HG02588 (cell line): Measurements from ENCODE around the gene PPFIBP2.

Experiments used
- ATAC-seq: cut with Tn5 transposase; IDR thresholded peaks from one replicate; pipeline ENCODE4 v1.9.1; 2021; ENCODE audit warnings: mild to moderate bottlenecking, moderate library complexity; ENCODE audit not compliant: unreplicated experiment

PPFIBP2 gene

DNA sequence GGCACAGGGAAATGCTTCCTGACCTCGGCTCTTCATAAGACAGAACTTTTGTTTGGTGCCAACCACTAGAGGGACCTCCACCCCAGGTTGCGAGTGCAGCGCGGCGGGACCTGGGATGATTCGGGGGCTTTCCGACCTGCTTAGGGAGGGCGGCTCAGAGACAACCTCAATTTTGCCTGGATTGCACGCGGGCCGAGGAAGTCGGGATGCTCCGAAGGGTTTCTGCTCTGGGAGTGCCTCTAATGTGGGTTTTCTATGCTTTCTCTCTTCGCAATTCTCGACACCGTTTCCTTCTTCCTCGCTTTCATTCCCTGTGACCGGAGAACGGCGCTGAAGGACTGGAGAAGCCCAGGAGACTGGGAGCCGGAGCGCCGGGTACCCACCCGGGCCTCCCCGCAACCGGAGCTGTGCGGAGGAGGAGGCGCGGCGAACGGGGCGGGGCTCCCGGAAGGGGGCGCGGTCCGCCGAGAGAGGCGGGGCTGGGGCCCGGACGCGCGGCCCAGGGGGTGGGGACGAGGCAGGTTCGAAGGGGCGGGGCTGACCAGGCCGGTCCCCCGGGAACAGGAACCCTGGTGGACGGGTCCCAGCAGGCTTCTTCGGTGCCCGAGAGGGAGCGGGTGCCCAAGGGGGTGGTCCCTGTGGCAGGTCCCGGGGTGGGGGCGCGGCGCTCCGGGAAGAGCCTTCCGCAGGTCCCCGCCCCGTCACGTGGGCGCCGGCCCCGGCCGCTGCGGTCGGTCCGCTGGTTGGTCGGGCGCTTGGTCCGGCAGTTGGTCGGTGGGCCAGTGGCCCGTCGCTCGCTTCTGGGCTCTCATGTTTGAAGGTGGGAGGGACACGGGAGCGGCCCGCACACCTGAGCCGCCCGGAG, at the start of gene PPFIBP2:
PPFIBP2 (plus strand) TSS at position 766 of the 865 bp plus-strand sequence. CDS start 35,477 bp downstream, outside the sequence.
- peak; percentile 68 for ATAC-seq

DNA sequence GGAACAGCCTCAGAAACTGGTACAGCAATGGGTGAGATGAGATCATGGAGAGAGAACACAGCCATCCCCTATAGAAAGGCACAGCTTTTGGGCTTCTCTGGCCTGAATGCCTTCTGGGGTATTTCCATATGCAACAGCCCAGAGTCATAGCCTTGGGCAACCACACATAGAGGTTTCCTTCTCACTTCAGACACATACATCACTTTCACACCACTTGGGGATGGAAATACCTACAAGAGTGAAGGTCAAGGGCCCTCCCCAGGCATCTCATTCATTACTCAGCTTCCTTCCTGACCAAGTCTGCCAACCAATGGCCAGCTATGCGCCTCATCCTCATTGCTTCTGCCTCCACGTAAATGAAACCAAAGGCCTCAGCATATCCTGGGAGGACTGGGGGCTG, 46.1 kb upstream of the PPFIBP2 start:
- peak; percentile 95 for ATAC-seq

DNA sequence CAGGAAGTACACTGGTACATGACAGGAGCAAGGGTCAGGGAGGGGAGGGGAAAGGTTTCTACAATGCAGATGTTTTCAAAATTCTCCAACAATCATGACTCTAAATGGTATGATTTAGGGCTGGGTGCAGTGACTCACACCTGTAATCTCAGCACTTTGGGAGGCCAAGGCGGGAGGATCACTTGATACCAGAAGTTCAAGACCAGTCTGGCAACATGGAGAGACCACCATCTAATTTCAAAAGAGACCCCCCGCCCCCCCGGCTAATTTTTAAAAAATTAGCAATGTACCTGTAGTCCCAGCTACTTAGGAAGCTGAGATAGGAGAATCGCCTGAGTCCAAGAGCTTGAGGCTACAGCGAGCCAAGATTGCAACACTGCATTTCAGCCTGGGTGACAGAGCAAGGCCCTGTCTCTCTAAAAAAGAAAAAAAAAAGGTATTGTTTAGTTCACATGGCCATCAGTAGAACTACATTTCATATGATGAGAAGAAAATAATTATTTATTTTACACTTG, 44.4 kb upstream of the PPFIBP2 start:
- no peak for ATAC-seq

DNA sequence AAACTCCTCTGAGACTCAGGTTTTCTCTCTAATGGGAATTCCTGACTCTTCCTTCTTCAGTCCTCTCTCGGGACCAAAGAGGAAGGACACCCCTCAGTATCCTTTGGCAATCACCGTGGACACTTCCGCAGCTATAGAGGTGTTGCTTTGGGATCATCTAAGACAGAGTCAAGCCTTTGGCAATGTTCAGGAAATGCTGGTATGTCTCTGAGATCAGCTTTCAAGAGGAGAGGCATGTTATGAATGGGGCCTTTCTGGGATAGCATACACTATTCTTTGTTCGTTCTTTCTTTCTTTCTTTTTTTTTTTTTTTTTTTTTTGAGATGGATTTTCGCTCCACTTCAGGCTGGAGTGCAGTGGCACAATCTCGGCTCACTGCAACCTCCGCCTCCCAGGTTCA, 42.7 kb upstream of the PPFIBP2 start:
- ATAC-seq: no peak

- peak; percentile 95 for ATAC-seq
Measured at GRCh38 chr11:7473717-7474116, 40.1 kb upstream of the PPFIBP2 start.

DNA sequence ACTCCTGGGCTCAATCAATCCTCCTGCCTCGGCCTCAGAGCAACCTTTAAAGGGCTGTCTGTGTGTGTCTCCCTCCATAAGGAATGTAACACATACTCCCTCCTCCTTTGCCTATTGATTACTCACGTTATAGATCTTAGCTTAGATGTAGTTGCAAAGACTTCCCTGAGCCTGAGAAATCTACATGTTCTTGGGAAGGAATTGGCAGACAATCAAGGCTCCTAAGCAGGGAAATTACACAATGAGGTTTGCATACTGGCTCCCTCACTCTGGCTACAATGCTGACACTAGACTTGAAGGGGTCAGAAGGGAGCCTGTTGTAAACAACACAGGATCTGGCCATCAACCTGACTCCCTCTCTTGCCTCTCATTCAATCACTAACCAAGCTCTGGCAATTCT, 33.7 kb upstream of the PPFIBP2 start:
- no peak for ATAC-seq

DNA sequence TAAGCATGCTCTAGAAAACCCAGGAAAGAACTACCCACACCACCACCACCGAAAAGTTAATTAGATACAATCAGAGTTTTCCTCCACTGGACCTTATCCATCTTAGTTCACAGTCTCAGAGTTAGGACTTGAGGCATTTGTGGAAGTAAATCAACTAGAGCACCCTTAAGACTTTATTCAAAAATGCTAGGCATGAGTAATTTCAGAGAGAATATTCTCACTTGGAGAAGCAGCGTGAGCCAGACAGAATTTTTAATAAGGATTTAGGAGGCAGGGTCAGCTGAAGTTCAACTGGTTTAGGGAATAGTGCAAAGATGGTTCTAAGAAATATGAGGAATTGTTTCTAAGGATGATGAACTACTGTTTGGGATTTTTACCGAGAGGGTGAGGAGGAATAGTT, 29.7 kb upstream of the PPFIBP2 start:
- no peak for ATAC-seq

DNA sequence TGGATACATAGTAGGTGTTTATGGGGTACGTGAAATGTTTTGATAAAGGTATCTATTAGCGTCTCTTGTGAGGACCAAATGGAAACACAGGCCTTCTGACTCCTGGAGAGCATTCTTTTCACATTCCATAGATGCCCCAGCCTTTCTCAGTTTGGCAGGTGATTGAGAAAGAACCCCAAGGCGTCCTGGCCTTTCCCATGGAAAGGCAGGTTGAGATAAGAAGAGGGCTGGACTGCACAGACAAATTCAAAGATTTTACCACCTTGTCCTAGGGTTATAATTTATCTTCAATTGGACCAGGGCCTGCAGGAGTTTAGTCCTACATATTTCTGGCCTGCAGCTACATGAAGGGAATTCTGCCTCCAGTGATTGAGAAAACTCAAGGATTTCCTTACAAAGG, 29.2 kb upstream of the PPFIBP2 start:
- no peak for ATAC-seq

GRCh38 chr11:7485186-7486097, 28.4 kb upstream of the PPFIBP2 start, which contains the start of gene OLFML1:
OLFML1 (plus strand) TSS chr11:7485506; CDS start chr11:7485876, 370 bp downstream.
- ATAC-seq: no peak

DNA sequence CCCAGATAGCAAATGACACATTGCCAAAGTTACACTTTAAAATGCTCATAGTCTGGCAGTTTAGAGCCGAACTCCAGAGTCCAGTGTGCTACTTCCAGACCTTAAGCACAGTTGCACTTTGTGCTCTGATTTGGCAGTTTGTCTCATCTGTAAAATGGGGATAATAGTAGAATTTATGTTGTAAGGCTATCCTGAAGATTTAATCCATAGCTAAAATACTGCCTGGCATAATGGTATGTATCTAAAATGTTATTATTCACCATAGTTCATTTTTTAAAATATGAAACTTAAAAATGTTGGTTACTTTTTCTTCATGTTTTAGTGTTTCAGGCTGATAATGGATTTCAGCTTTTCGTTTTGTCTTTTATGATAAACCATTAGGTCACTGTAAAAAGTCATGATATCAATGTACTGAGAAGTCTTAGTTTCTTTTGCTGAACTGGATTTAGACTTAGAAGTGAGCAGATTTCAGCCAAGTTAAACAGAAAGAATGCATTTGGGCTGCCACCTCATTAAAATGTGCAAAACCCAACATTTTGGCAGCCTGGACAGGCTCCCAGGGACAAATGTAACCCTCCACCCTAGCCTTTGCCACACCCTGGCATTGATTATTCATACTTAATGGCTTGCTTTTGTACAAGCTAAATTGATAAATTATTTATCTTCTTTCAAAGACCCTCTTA, 27.6 kb upstream of the PPFIBP2 start:
- ATAC-seq: no peak

DNA sequence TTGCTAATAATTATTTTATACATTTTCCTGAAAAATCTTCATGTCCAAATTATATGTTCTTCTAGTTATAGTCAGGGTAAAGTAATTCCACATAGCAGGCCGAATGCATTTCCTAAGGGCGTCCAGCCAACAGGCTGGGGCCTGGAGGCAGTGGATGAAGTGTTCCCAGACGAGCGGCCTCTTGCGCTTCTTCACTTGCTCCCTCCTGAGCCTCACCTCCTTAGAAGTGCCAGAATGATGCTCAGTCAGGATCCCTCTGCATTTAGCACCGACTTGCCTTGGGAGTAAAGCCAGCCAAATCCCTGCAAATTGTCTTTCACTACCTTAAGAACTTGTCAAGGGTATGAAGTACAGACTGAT, 27.0 kb upstream of the PPFIBP2 start:
- ATAC-seq: no peak

DNA sequence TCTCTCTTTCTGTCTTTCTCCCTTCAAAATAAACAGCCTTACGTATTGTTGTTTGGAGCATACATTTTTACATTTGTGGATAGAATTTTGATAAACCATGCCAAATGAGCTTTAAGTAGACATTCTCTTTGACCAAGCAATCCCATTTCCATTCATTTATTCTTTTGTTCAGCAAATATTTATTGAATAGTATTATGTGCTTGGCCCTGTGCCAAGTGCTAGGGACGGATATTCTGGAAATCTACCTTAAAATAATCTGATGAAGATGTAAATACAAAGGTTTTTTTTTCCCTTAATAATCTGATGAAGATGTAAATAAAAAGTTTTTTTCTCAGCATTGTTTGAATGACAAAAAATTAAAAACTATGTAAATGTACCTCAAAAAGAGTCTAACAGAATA, 26.4 kb upstream of the PPFIBP2 start:
- ATAC-seq: no peak

- no peak for ATAC-seq
Measured at GRCh38 chr11:7488681-7489080, 25.1 kb upstream of the PPFIBP2 start.

GRCh38 chr11:7489376-7489775, 24.4 kb upstream of the PPFIBP2 start:
- ATAC-seq: no peak

- ATAC-seq: no peak
Measured at GRCh38 chr11:7490054-7490453, 23.7 kb upstream of the PPFIBP2 start.

DNA sequence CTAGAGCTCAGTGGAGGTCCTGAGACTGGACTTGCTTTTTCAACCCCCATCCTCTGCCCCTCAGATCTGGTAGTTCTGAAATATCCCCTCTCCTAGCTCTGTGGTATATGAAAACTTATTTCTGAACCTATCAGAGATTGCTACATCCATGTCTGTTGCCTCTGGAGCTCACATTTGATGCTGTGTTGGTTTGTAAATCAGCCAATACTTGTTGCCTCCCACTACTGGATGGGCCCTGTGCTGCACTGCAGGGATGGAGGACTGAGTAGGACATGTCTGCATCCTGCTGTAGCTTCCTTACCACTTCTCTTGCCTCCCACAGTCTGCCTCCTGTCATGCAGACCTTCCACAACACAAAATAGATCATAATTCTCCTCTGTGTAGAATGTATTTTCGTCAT, 23.3 kb upstream of the PPFIBP2 start:
- no peak for ATAC-seq

GRCh38 chr11:7492253-7492652, 21.5 kb upstream of the PPFIBP2 start:
- no peak for ATAC-seq

- no peak for ATAC-seq
Measured at GRCh38 chr11:7493670-7494069, 20.1 kb upstream of the PPFIBP2 start.

DNA sequence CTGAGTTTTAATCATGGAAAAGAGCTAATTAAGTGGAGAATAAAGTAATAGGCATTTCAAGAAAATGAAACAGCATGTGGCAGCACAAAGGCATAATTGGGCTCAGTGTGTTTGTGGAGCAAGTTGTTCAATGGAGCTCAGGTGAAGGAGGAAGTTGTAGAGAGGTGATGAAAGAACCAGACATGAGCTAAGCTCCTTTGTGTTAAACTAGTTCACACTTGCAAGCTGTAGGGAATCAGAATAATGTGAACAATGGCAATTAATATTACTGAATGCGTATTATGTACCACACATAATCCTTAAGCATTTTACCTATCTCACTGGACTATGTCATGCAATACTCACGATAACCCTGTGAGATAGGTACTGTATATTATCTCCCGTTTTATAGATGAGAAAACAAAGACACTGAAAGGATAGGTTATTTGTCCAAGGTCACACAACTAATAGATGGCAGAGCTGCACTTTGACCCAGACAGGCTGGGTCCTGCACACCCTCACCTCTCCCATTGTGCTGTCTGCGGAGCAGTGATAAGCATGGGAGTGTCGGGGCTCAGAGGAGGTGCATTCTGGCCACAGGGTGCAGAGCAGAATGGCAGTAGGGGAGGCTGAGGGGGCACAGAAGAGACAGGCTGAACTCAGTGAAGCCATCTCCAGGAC, 19.6 kb upstream of the PPFIBP2 start:
- ATAC-seq: no peak

DNA sequence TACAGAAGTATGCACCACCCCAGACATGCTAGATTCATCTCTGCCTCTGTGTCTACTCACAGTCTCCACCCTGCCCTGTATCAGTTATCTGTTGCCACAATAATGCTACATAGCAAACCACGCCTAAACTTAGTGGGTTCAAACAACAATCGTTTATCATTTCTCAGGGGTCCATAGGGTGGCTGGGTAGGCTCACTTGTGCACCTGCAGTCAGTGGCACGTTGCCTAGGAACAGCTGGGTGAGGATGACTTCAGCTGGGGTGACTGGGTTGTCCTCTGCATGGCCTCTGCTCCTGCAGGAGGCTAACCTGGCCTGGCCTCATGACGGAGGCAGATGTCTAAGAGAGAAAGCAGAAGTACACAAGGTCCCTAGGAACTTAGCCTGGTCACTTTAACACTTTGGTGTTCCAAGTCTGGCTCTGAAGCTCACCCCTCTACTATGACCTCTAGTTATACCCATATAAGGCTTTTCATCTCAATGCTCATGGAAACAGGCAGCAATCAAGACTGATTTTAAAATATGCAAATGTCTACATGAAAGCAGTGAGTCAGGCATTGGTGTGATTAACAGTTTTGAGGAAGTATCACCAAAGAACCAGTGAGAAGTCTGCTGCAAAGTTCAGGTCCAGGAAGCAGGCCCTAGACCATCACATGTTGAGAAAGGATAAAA, 17.8 kb upstream of the PPFIBP2 start:
- peak; percentile 92 for ATAC-seq
